Measurements from ENCODE around the gene TSC22D4. TPM values are rescaled to one million over a fixed set of nuclear protein-coding genes. Genes with fewer than 3 reads are reported as not detected.
A peak's percentile ranks its signal among the peaks of the same experiment; 100 is the strongest.
"Not testable (repeated sequence)": the region's sequence is repeated elsewhere in the genome, so short reads cannot be mapped to it uniquely, and the experiment has no call there.

The TSC22D4 gene
- polyA plus RNA-seq, 1 donor from 2014 or later: 25.6 TPM

DNA sequence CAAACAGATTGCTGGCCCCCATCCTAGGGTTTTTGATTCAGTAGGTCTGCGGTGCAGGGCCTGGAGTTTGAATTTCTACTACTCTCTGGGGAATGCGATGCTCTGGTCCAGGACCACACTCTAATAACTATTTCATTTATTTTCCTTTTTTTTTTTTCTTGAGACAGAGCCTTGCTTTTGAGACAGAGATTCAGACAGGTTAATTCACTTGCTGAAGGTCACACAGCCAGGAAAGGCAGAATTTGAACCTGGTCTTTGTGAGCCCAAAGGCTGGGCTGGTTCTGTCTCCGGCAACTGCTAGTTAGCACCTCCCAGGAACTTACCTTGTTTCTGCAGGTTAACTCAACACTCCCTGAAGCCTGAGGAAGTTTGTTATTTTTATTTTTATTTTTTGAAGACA lies 26.5 kb downstream of the TSC22D4 start:
- no peak overlapping the region for H3K4me3 Mint-ChIP-seq
- no peaks in the 10 kb centered on the region for H3K36me3 Mint-ChIP-seq
- no peaks in the 10 kb centered on the region for H3K9me3 Mint-ChIP-seq
- H3K4me1 Mint-ChIP-seq: peaks cover 3 to 13% (median 6%) of the 10 kb centered on the region in 3 donors
- H3K27ac Mint-ChIP-seq: no peak overlapping the region
- H3K27me3 Mint-ChIP-seq: no peaks in the 10 kb centered on the region

DNA sequence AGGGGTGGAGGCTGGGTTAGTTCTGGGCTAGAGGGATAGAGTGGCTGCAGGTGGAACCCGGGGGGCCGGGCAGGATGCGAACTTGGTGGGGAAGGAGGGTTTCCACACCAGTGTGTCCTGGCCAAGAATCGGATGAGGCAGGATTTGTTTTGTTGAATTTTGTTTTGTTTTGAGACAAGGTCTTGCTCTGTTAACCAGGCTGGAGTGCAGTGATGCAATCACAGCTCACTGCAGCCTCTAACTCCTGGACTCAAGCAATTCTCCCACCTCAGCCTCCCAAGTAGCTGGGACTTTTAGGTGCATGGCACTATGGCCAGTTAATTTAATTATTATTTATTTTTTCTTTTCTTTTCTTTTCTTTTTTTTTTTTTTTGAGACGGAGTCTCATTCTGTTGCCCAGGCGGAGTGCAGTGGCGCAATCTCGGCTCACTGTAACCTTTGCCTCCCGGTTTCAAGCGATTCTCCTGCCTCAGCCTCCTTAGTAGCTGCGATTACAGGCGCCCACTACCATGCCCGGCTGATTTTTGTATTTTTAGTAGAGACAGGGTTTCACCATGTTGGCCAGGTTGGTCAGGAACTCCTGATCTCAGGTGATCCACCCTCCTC lies 29.7 kb downstream of the TSC22D4 start:
- H3K4me1 Mint-ChIP-seq: peaks cover 7 to 11% (median 10%) of the 10 kb centered on the region in 3 donors
- H3K36me3 Mint-ChIP-seq: no peaks in the 10 kb centered on the region
- no peak overlapping the region for H3K27ac Mint-ChIP-seq
- H3K4me3 Mint-ChIP-seq: peak overlapping the region; percentile 3 to 63 (median 38)
- H3K27me3 Mint-ChIP-seq: no peaks in the 10 kb centered on the region
- no peaks in the 10 kb centered on the region for H3K9me3 Mint-ChIP-seq

DNA sequence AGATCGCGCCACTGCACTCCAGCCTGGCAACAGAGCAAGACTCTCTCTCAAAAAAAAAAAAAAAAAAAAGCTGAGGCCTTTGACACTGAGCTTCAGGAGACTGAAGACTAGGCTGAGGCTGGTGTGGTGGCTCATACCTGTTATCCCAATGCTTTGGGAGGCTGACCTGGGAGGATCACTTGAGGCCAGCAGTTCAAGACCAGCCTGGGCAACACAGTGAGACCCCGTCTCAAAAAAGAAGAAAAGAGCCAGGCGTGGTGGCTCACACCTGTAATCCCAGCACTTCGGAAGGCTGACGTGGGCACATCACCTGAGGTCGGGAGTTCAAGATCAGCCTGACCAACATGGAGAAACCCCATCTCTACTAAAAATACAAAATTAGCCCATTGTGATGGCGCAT lies 31.7 kb downstream of the TSC22D4 start:
- Mint-ChIP-seq H3K4me3 (peak overlapping the region in 1 of 4 donors; percentile 28), H3K27ac (peak overlapping the region in 1 of 3 donors; percentile 42), H3K4me1 (peaks cover 7 to 12% (median 10%) of the 10 kb centered on the region in 3 donors)
- not testable (repeated sequence) for H3K27me3 Mint-ChIP-seq, H3K9me3 Mint-ChIP-seq, H3K36me3 Mint-ChIP-seq

DNA sequence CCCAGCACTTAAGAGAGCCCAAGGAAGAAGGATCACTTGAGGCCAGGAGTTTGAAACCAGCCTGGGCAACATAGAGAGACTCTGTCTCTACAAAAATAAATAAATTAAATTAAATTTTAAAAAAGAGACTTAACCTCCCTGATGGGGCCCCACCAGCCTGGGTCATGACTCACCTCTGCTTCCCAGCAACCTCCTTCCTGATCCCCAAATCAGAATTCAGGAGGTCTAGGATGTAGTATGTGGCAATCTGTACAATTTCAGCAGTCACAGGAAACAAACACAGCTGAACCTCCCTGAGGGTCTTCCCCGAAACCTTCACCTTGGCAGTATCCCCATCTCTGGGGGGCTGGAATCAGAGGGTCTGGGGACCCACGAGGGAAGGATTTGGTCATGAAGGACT lies 33.0 kb downstream of the TSC22D4 start:
- Mint-ChIP-seq H3K27ac (peak overlapping the region in 2 of 3 donors; percentile 23 to 70), H3K4me3 (no peak overlapping the region), H3K27me3 (no peaks in the 10 kb centered on the region), H3K36me3 (no peaks in the 10 kb centered on the region), H3K9me3 (no peaks in the 10 kb centered on the region), H3K4me1 (peaks cover 7 to 12% (median 10%) of the 10 kb centered on the region in 3 donors)

DNA sequence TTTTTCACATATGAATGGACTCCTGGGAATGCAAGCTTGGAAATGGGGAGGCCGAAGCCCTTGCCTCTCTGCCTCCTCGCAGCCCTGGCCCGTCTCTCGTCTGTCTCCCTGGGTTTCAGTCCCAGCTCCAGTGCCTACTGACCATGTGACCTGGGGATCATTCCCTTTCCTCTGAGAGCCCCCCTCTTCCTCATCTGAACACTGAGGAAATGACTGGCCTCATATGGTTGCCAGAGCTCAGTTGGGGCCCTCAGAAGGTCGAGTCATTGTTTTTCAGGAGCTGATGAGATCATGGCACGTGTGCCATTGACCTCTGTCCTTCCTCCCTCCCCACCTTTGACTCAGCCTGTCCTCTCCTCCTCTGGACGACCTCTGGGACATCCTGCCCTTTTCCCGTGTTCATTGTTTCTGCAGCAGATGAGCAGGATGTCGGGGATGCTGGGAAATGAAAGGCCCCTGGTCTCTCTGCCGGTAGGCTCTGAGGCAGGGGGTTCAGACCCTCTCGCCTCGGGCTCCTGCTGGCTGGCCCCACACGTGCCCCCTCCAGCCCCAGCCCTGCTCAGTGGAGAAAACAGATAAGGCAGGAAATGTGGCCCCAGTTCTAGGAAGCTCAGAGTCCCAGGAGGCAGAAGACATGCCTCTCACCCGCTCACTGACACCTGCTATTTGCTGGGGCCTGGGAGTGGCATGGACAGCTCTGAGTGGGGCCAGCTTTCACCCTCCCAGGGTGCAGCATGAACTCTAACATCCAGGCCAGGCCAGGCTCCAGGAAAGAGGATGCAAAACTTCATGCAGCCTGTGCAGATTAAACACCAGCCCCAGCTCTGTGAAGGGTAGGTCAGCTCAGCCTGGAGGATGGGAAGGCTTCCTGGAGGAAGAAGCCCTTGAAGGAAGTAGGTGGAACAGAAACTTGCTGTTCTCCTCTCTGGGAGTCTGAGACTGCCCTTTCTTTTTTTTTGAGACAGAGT lies 34.4 kb downstream of the TSC22D4 start:
- Mint-ChIP-seq H3K36me3 (no peaks in the 10 kb centered on the region), H3K27ac (peak overlapping the region; percentile 33 to 63 (median 47)), H3K27me3 (no peaks in the 10 kb centered on the region), H3K9me3 (no peaks in the 10 kb centered on the region), H3K4me1 (peaks cover 0 to 9% (median 6%) of the 10 kb centered on the region in 3 donors), H3K4me3 (peak overlapping the region in 3 of 4 donors; percentile 6 to 80 (median 25))

DNA sequence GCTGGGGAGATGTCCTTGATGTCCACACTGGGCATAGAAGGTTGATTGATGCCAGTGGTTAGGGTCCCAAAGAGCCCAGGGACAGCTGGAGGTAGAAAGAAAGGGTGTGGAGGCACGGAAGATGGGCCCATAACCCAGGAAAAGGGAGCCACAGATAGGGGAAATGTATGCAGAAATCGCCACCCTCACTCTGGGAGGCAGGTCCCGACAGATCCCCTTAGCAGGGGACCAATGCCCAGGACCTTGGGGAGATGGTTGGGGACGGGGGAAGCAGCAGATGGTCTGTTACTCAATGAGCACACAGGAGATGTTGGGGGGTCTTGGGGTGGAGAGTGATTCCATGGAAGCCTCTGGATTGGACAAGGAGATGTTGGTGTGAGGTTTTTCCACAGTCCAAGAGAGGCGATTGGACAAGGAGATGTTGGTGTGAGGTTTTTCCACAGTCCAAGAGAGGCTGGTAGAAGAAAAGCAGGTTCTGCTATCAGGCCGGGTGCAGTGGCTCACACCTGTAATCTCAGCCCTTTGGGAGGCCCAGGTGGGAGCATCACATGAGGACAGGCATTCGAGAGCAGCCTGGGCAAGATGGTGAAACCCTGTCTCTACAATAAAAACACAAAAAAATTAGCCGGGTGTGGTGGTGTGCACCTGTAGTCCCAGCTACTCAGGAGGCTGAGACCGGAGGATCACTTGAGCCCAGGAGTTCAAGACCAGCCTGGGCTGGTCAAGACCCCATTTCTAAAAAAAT lies 35.7 kb downstream of the TSC22D4 start:
- Mint-ChIP-seq H3K9me3 (no peaks in the 10 kb centered on the region), H3K27ac (peak overlapping the region; percentile 33 to 77 (median 39)), H3K4me1 (peaks cover 0 to 9% (median 6%) of the 10 kb centered on the region in 3 donors), H3K36me3 (no peaks in the 10 kb centered on the region), H3K27me3 (no peaks in the 10 kb centered on the region), H3K4me3 (peak overlapping the region in 1 of 4 donors; percentile 27)

DNA sequence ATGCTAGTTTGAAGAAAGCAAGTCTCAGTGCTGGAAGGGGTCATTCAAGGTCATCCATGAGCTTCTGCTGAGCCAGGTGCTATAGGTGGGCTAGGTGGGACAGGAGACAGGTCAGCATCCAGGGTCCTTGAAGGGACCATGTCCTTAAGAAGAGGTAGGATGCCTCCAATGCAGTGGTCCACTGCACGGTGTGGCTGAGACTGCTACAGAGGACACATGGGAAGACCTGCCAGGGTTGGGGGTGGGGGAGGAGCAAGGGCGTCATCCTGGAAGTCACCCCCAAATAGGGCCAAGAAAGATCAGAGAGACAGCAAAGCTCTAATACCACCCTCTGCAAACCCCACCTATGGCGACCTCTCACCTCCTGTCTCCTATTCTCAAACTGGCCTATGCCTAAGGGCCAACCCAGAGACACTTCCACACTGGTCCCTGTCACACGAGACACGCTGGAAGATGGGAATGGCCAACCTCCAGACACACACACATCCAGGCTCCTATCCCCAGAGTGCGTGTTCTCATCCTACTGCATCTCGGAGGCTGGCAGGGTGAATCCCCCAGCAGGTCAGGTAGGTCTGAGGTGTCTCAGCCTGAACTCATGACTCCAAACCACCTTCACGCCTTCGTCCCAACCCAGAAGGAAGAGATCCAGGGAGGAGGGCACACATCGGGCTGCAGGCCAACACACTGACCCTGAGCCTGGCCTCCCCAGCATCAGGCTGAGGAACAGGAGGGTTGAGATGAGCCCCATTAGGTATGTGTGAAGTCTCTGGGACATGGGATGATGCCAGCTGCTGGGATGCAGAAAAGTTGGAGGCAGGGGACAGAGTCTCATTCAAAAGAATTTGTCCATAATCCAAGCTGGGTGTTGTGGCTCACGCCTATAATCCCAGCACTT lies 37.1 kb downstream of the TSC22D4 start:
- Mint-ChIP-seq H3K4me3 (peak overlapping the region in 1 of 4 donors; percentile 44), H3K4me1 (peaks cover 0 to 9% (median 6%) of the 10 kb centered on the region in 3 donors), H3K9me3 (no peaks in the 10 kb centered on the region), H3K27me3 (no peaks in the 10 kb centered on the region), H3K36me3 (no peaks in the 10 kb centered on the region), H3K27ac (no peak overlapping the region)

DNA sequence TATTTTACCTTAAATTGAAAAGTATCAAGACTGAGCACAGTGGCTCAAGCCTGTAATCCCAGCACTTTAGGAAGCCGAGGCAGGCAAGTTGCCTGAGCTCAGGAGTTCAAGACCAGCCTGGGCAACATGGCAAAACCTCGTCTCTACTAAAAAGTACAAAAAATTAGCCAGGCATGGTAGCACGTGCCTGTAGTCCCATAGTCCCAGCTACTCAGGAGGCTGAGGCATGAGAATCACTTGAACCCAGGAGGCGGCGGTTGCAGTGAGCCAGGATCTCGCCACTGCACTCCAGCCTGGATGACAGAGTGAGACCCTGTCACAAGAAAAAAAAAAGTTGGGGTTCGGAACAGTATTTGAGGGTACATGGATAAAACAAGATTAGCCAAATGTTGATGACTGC lies 39.8 kb downstream of the TSC22D4 start:
- not testable (repeated sequence) for H3K9me3 Mint-ChIP-seq, H3K36me3 Mint-ChIP-seq, H3K27ac Mint-ChIP-seq, H3K27me3 Mint-ChIP-seq
- H3K4me1 Mint-ChIP-seq: peaks cover 11 to 12% (median 11%) of the 10 kb centered on the region in 3 donors
- H3K4me3 Mint-ChIP-seq: peak overlapping the region in 1 of 4 donors; percentile 26

DNA sequence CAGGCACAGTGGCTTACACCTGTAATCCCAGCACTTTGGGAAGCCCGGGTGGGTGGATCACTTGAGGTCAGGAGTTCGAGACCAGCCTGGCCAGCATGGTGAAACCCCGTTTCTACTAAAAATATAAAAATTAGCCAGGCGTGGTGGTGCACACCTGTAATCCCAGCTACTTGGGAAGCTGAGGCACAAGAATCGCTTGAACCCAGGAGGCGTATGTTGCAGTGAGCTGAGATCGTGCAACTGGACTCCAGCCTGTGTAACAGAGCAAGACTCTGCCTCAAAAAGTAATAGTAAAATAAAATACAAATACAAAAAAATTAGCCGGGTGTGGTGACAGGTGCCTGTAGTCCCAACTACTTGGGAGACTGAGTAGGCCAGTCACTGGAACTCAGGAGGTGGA lies 40.3 kb downstream of the TSC22D4 start:
- Mint-ChIP-seq H3K4me3 (peak overlapping the region in 1 of 4 donors; percentile 26), H3K4me1 (peaks cover 11 to 17% (median 16%) of the 10 kb centered on the region in 3 donors)
- H3K36me3 Mint-ChIP-seq, H3K27ac Mint-ChIP-seq, H3K27me3 Mint-ChIP-seq, H3K9me3 Mint-ChIP-seq: not testable (repeated sequence)

DNA sequence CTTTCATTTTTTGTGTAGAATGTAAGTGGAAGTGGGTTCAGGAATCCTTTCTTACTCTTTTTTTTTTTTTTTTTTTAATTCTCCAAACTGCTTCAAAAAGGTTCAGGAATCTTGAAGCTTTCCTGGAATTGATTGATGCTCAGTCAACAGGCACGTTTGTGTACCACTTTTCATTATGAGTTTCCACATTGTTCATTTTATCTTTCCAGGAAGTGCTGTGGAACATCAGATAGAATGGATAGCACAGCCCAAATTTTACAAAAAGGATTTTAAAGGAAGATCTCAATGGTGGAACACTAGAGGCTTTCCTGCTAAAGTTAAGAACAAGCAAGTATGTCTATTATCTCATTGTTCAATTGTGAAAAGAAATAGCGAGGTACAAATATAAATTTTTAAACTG lies 40.8 kb downstream of the TSC22D4 start:
- Mint-ChIP-seq H3K36me3 (peaks cover 3% of the 10 kb centered on the region), H3K27me3 (no peaks in the 10 kb centered on the region), H3K4me1 (peaks cover 11 to 19% (median 18%) of the 10 kb centered on the region in 3 donors), H3K27ac (peak overlapping the region in 2 of 3 donors; percentile 19 to 99), H3K9me3 (no peaks in the 10 kb centered on the region), H3K4me3 (peak overlapping the region in 2 of 4 donors; percentile 22 to 54)

DNA sequence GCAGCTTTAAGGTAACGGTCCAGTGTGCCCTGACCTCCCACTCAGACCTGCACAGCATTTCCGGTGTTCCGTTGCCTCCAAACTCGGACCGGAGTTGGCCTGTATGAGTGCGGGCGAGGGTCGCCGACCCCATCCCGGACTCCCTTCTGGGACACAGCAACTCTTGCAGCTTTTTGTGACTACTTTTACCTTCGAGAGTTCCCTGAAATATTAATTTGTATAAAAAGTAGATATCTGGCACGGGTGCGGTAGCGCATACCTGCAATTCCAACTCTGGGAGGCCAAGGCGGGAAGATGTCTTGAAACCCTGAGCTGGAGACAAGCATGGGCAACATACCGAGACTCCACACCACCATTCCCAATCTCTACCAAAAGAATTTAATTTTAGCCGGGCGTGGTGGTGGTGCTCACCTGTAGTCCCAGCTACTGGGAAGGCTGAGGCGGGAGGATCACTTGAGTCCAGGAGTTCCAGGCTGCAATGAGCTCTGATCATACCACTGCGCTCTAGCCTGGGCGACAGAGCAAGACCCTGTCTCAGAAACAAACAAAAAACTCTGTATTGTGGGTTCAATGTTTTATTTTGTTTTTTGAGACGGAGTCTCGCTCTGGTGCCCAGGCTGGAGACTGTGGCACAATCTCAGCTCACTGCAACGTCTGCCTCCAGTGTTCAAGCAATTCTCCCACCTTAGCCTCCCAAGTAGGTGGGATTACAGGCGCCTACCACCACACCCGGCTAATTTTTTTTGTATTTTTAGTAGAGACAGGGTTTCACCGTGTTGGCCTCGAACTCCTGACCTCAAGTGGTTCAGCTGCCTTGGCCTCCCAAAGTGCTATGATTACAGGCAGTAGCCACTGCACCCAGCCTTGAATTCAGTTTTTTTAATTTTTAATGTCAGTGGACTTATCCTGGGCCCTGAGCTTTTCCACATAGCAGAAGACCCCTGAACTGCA lies 41.6 kb downstream of the TSC22D4 start:
- peak overlapping the region; percentile 8 to 99 (median 73) for H3K4me3 Mint-ChIP-seq
- H3K27me3 Mint-ChIP-seq: no peaks in the 10 kb centered on the region
- no peaks in the 10 kb centered on the region for H3K9me3 Mint-ChIP-seq
- peaks cover 3% of the 10 kb centered on the region for H3K36me3 Mint-ChIP-seq
- peak overlapping the region in 2 of 3 donors; percentile 19 to 99 for H3K27ac Mint-ChIP-seq
- H3K4me1 Mint-ChIP-seq: peaks cover 11 to 21% (median 21%) of the 10 kb centered on the region in 3 donors

DNA sequence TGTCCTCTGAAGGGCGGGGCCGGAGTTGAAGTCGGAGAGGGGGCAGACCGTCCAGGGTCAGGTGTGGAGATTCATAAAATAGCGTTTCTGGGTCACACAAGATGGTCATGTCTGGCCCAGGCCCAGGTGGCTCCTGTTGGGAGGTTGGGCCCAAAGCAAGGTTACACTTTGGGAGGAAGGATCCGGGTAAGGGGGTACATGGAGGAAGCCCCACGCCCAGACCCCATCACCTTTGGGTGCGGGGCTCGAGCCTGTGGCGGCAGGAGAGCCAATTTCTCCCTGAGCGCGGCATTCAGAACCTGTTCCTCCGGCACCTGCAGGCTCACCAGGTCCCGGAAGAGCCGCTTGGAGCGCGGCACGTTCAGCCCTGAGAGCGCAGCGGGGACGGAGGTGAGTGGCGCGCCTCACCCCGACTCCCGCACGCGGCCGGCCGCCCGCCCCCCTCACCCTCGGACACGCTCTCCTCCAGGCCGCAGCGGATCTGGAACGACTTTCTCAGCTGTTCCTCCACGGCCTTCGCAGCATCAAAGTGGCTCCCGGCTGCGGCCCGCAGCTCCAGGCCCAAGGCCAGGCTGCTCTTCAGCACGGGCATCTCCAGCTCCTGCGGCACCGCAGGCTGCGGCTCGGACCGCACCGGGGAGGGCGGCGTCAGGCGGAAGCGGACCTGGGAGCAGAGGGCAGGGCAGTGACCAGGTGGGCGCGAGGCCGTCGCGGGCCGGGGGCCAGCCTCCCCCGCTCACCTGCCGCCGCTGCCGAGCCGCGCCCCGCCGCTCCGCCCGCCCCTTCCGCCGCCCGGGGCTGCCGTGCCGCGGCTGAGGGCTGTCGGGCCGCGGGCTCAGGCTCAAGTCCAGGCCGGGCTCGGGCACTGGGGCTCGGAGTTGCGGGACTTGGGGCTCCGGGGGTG lies 43.4 kb downstream of the TSC22D4 start:
- H3K9me3 Mint-ChIP-seq: no peaks in the 10 kb centered on the region
- peaks cover 11 to 32% (median 27%) of the 10 kb centered on the region in 3 donors for H3K4me1 Mint-ChIP-seq
- peaks cover 3% of the 10 kb centered on the region for H3K36me3 Mint-ChIP-seq
- H3K4me3 Mint-ChIP-seq: peak overlapping the region; percentile 85 to 99 (median 96)
- peak overlapping the region; percentile 91 to 99 (median 95) for H3K27ac Mint-ChIP-seq
- no peaks in the 10 kb centered on the region for H3K27me3 Mint-ChIP-seq
